H1 (cell line): ENCODE results near the gene CENPP. TPM values are rescaled to one million over a fixed set of nuclear protein-coding genes. Genes with fewer than 3 reads are reported as not detected.

Source experiments
- ASH2L ChIP-seq: fragments of 200-600, 300-600 bp; sonication (generic); IDR thresholded peaks from one replicate; pipeline ENCODE4 v1.7.1; 2017; ENCODE audit warnings: low read length
- CEBPB ChIP-seq: IDR thresholded peaks from 2 replicates; pipeline ENCODE4 v1.6.1; 2012; ENCODE audit warnings: low read depth, low read length
- SAP30 ChIP-seq: fragments of 300-600 bp; sonication (generic); IDR thresholded peaks from 2 replicates; pipeline ENCODE4 v1.7.1; 2012; ENCODE audit warnings: low read length, moderate library complexity, mild to moderate bottlenecking, inconsistent platforms; ENCODE audit not compliant: insufficient read depth, insufficient replicate concordance
- SIRT6 ChIP-seq: IDR thresholded peaks from one replicate; pipeline ENCODE4 v1.7.1; 2012; ENCODE audit warnings: low read length, inconsistent platforms
- polyA plus RNA-seq, 7 experiments: library from polyadenylated mRNA; depleted of rRNA in 3 of 7; stranded (reverse) in 5 of 7; unstranded in 2 of 7; fragments of >200 nt in 5 of 7; fragments of 200-250 nt in 2 of 7; gene quantifications; 1 replicate in 5 of 7; 2 replicates in 1 of 7; 4 replicates in 1 of 7; pipeline versions ENCODE4 v1.2.1 to v1.2.3, GENCODE V29; 2011 to 2013; ENCODE audit warnings: missing spikeins in 2 of 7, mixed read lengths in 2 of 7
- total RNA-seq: library from RNA; stranded (reverse); fragmentation: NEBNext Ultra II Directional; extraction: Animal tissue kit (Norgen Biotek cat#: 25700); gene quantifications from 2 replicates; pipeline ENCODE4 v1.2.1, GENCODE V29; 2021

The CENPP gene
- total and polyA plus RNA-seq, 2 of the 8 experiments (the other 6 are each of a cell fraction or from before 2014, with no cell fraction given), result 2.7 to 10.8 TPM

DNA sequence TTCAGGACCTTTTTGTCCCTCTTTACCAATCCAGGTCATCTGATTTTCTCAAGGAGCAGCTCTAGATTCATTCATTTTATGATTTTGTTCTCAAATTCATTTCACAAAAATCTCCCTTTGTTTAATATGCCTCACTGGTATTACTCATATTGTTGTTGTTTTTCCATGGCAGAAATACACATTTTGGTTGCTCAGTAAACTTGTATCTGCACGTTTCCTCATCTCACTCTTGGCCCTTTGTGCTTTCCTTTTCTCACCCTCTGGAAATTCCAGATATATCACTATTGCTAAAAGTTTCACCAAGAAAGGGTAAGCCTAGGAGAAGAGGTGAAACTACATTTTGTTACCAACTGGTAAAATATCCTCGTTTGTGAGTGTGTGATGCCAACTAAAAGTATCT, 141.8 kb downstream of the CENPP start (continued):
- TF ChIP-seq CEBPB, result no peak
- no peak for TF ChIP-seq SIRT6
- TF ChIP-seq SAP30, result no peak
- no peak for TF ChIP-seq ASH2L
